ENCODE measurements around the gene MGAT3. TPM values are rescaled to one million over a fixed set of nuclear protein-coding genes. Genes with fewer than 3 reads are reported as not detected.

The MGAT3 gene
- total and polyA plus RNA-seq, 9 of the 15 experiments (the other 6 are each of a cell fraction or from before 2014, with no cell fraction given): 0.10 to 11.5 (median 4.6) TPM

DNA sequence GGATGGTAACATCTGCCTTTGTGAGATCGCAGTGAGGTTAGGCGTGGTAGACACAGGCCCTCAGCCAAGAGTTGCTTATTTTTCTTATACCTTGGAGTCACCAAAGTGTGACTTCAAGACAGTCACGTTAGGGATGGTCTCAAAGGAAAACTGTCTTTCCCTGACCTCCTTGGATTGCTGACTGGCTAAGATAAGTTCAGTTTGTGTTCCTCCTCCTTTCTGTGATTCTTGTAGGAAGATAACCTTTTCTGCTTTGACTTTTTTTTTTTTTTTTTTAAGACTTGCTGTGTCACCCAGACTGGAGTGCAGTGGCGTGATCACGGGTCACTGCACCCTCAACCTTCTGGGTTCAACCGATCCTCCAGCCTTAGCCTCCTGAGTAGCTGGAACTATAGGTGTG is 34.1 kb upstream of the MGAT3 start (continued):
- no peak for TF ChIP-seq BCLAF1 (IDR thresholded peaks at IDR 0.05; ENCODE audit: borderline replicate concordance in 1 of 2, control insufficient read depth in 1 of 2, low read depth in 2 of 2, low read length in 1 of 2)
- TF ChIP-seq CBX5 (IDR thresholded peaks at IDR 0.05; ENCODE audit: borderline replicate concordance, low read depth): no peak
- no peak for TF ChIP-seq TCF7L2 (IDR thresholded peaks at IDR 0.05; ENCODE audit: low read depth, low read length)
- 0 out of 2 replicates have a peak, but pooled peaks have one; percentile 14 for TF ChIP-seq FOXM1 (IDR thresholded peaks at IDR 0.05; ENCODE audit: low read depth)
- no peak for TF ChIP-seq FOXM1 (CRISPR knock-in tag; IDR thresholded peaks at IDR 0.05; ENCODE audit: low read depth)
- no peak for TF ChIP-seq ZFP1 (CRISPR knock-in tag; IDR thresholded peaks at IDR 0.05)
- TF ChIP-seq ETV6 (IDR thresholded peaks at IDR 0.05; ENCODE audit: borderline replicate concordance in 1 of 2, low read depth in 2 of 2, low read length in 1 of 2): no peak
- TF ChIP-seq ETV6 (CRISPR knock-in tag; IDR thresholded peaks at IDR 0.05; ENCODE audit: borderline replicate concordance): no peak
- TF ChIP-seq CHD1 (IDR thresholded peaks at IDR 0.05; ENCODE audit: low read length): no peak
- no peak for TF ChIP-seq HMGXB4 (CRISPR knock-in tag; IDR thresholded peaks at IDR 0.05)
- TF ChIP-seq ZNF282 (CRISPR knock-in tag; IDR thresholded peaks at IDR 0.05): no peak
- TF ChIP-seq, protein P1, sequence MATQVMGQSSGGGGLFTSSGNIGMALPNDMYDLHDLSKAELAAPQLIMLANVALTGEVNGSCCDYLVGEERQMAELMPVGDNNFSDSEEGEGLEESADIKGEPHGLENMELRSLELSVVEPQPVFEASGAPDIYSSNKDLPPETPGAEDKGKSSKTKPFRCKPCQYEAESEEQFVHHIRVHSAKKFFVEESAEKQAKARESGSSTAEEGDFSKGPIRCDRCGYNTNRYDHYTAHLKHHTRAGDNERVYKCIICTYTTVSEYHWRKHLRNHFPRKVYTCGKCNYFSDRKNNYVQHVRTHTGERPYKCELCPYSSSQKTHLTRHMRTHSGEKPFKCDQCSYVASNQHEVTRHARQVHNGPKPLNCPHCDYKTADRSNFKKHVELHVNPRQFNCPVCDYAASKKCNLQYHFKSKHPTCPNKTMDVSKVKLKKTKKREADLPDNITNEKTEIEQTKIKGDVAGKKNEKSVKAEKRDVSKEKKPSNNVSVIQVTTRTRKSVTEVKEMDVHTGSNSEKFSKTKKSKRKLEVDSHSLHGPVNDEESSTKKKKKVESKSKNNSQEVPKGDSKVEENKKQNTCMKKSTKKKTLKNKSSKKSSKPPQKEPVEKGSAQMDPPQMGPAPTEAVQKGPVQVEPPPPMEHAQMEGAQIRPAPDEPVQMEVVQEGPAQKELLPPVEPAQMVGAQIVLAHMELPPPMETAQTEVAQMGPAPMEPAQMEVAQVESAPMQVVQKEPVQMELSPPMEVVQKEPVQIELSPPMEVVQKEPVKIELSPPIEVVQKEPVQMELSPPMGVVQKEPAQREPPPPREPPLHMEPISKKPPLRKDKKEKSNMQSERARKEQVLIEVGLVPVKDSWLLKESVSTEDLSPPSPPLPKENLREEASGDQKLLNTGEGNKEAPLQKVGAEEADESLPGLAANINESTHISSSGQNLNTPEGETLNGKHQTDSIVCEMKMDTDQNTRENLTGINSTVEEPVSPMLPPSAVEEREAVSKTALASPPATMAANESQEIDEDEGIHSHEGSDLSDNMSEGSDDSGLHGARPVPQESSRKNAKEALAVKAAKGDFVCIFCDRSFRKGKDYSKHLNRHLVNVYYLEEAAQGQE (IDR thresholded peaks at IDR 0.05; ENCODE audit: borderline replicate concordance): no peak; the same call in 1 of the 2 replicates
- TF ChIP-seq, protein P1 (CRISPR knock-in tag; IDR thresholded peaks at IDR 0.05; ENCODE audit: low read depth): no peak
- peak; percentile 3; the same call in 1 of the 2 replicates for TF ChIP-seq ZFX (CRISPR knock-in tag; IDR thresholded peaks at IDR 0.05)
- no peak for TF ChIP-seq RBM39 (optimal IDR thresholded peaks at IDR 0.05; ENCODE audit: low read depth, low read length)
- no peak for TF ChIP-seq ZNF146 (CRISPR knock-in tag; IDR thresholded peaks at IDR 0.05; ENCODE audit: unreplicated experiment)
